H9 (cell line): ENCODE measurements around the gene NKRF. TPM values are rescaled to one million over a fixed set of nuclear protein-coding genes. Genes with fewer than 3 reads are reported as not detected.

ENCODE experiments used
- DNase-seq: peaks from one replicate; pipeline ENCODE4 v3.0.0-alpha.2; 2017
- H2AFZ ChIP-seq: one replicate; pipeline ENCODE4 v1.6.1; 2013; ENCODE audit warnings: mild to moderate bottlenecking, low read length, control low read depth, moderate library complexity
- H2AK5ac ChIP-seq: 2 replicates; pipeline ENCODE4 v1.6.1; 2013; ENCODE audit warnings: low read length, control low read depth, mixed read lengths; ENCODE audit not compliant: insufficient read length
- H2BK120ac ChIP-seq: one replicate; pipeline ENCODE4 v1.6.1; 2013; ENCODE audit warnings: low read depth, mild to moderate bottlenecking, low read length, control low read depth, inconsistent platforms; ENCODE audit not compliant: poor library complexity, severe bottlenecking
- H2BK12ac ChIP-seq: 2 replicates; pipeline ENCODE4 v1.6.1; 2013; ENCODE audit warnings: low read length, control low read depth, mixed read lengths, low read depth; ENCODE audit not compliant: insufficient read length
- H2BK15ac ChIP-seq: 2 replicates; pipeline ENCODE4 v1.6.1; 2013; ENCODE audit warnings: low read depth, low read length, control low read depth
- H2BK20ac ChIP-seq: one replicate; pipeline ENCODE4 v1.6.1; 2013; ENCODE audit warnings: low read depth, mild to moderate bottlenecking, low read length, control low read depth, inconsistent platforms; ENCODE audit not compliant: poor library complexity, severe bottlenecking
- H2BK5ac ChIP-seq: 2 replicates; pipeline ENCODE4 v1.6.1; 2013; ENCODE audit warnings: low read length, control low read depth, mixed read lengths; ENCODE audit not compliant: insufficient read length
- H3K14ac ChIP-seq: 2 replicates; pipeline ENCODE4 v1.6.1; 2013; ENCODE audit warnings: low read length, control low read depth; ENCODE audit not compliant: insufficient read depth
- H3K18ac ChIP-seq: 2 replicates; pipeline ENCODE4 v1.6.1; 2013; ENCODE audit warnings: low read depth, mild to moderate bottlenecking, mixed read lengths, low read length, control low read depth; ENCODE audit not compliant: insufficient read length
- H3K23ac ChIP-seq: 2 replicates; pipeline ENCODE4 v1.6.1; 2013; ENCODE audit warnings: low read length, control low read depth, mixed read lengths, low read depth; ENCODE audit not compliant: insufficient read length
- H3K23me2 ChIP-seq: 2 replicates; pipeline ENCODE4 v1.6.1; 2013; ENCODE audit warnings: low read depth, mild to moderate bottlenecking, mixed read lengths, low read length, control low read depth; ENCODE audit not compliant: insufficient read length, poor library complexity, severe bottlenecking
- H3K27ac ChIP-seq: 2 replicates; pipeline ENCODE4 v1.5.1; 2013; ENCODE audit warnings: low read length, control low read depth, mixed read lengths, low read depth; ENCODE audit not compliant: insufficient read length
- H3K27me3 ChIP-seq: 2 replicates; pipeline ENCODE4 v1.6.1; 2013; ENCODE audit warnings: low read length, control low read depth, inconsistent platforms; ENCODE audit not compliant: insufficient read depth
- H3K4ac ChIP-seq: 2 replicates; pipeline ENCODE4 v1.6.1; 2013; ENCODE audit warnings: low read depth, mild to moderate bottlenecking, control low read depth, inconsistent platforms, low read length, moderate library complexity
- H3K4me1 ChIP-seq: 2 replicates; pipeline ENCODE4 v1.6.1; 2013; ENCODE audit warnings: low read length, control low read depth, inconsistent platforms; ENCODE audit not compliant: insufficient read depth
- H3K4me2 ChIP-seq: 2 replicates; pipeline ENCODE4 v1.6.1; 2013; ENCODE audit warnings: low read length, control low read depth, mixed read lengths; ENCODE audit not compliant: insufficient read length, insufficient read depth
- H3K56ac ChIP-seq: 2 replicates; pipeline ENCODE4 v1.6.1; 2013; ENCODE audit warnings: low read depth, mild to moderate bottlenecking, mixed read lengths, low read length, control low read depth; ENCODE audit not compliant: insufficient read length
- H3K79me1 ChIP-seq: 2 replicates; pipeline ENCODE4 v1.6.1; 2013; ENCODE audit warnings: low read depth, mild to moderate bottlenecking, moderate library complexity, low read length, control low read depth, inconsistent platforms; ENCODE audit not compliant: insufficient read depth, poor library complexity, severe bottlenecking
- H3K79me2 ChIP-seq: 2 replicates; pipeline ENCODE4 v1.6.1; 2013; ENCODE audit warnings: low read length, control low read depth, inconsistent platforms; ENCODE audit not compliant: insufficient read depth
- H3K9ac ChIP-seq: 2 replicates; pipeline ENCODE4 v1.6.1; 2013; ENCODE audit warnings: low read length, control low read depth, mixed read lengths; ENCODE audit not compliant: insufficient read length; ENCODE audit errors: extremely low read depth
- H3K9me3 ChIP-seq: one replicate; pipeline ENCODE4 v1.6.1; 2013; ENCODE audit warnings: low read depth, low read length, inconsistent platforms; ENCODE audit not compliant: control insufficient read depth
- H3T11ph ChIP-seq: one replicate; pipeline ENCODE4 v1.6.1; 2013; ENCODE audit warnings: mild to moderate bottlenecking, low read length, control low read depth, inconsistent platforms
- H4K20me1 ChIP-seq: one replicate; pipeline ENCODE4 v1.6.1; 2013; ENCODE audit not compliant: control insufficient read depth, insufficient read length, insufficient read depth
- H4K5ac ChIP-seq: 2 replicates; pipeline ENCODE4 v1.6.1; 2013; ENCODE audit warnings: low read depth, mild to moderate bottlenecking, mixed read lengths, low read length, control low read depth; ENCODE audit not compliant: insufficient read length
- H4K8ac ChIP-seq: replicated peaks from 2 replicates; pipeline ENCODE4 v1.6.1; 2013; ENCODE audit warnings: low read length, control low read depth, mixed read lengths, low read depth; ENCODE audit not compliant: insufficient read length
- H4K91ac ChIP-seq: 2 replicates; pipeline ENCODE4 v1.6.1; 2013; ENCODE audit warnings: low read depth, mild to moderate bottlenecking, moderate library complexity, mixed read lengths, low read length, control low read depth; ENCODE audit not compliant: insufficient read length
- H3K27ac Mint-ChIP-seq, 3 experiments: 2 replicates in 2 of 3; 3 replicates in 1 of 3; pipeline ENCODE4 v1.8.0; 2020 to 2021; ENCODE audit warnings: mixed read lengths in 3 of 3, mild to moderate bottlenecking in 1 of 3, moderate library complexity in 1 of 3
- H3K27me3 Mint-ChIP-seq: 2 replicates; pipeline ENCODE4 v1.8.0; 2021; ENCODE audit warnings: low read depth, mild to moderate bottlenecking, moderate library complexity, mixed read lengths
- H3K36me3 Mint-ChIP-seq, 3 experiments: 2 replicates in 2 of 3; 3 replicates in 1 of 3; pipeline ENCODE4 v1.8.0; 2020 to 2021; ENCODE audit warnings: low read depth in 3 of 3, mixed read lengths in 3 of 3; ENCODE audit not compliant: insufficient read depth in 1 of 3
- H3K4me1 Mint-ChIP-seq, 2 experiments: 2 replicates each; pipeline ENCODE4 v1.8.0; 2020; ENCODE audit warnings: mixed read lengths in 2 of 2
- H3K4me3 Mint-ChIP-seq, 2 experiments: 2 replicates in 1 of 2; 3 replicates in 1 of 2; pipeline ENCODE4 v1.8.0; 2020 to 2021; ENCODE audit warnings: mild to moderate bottlenecking in 2 of 2, mixed read lengths in 2 of 2, moderate library complexity in 1 of 2
- H3K9me3 Mint-ChIP-seq, 2 experiments: 2 replicates in 1 of 2; 3 replicates in 1 of 2; pipeline ENCODE4 v1.8.0; 2020; ENCODE audit warnings: mild to moderate bottlenecking in 2 of 2, mixed read lengths in 2 of 2, moderate library complexity in 1 of 2
- WGBS: extraction: QIAGEN DNeasy Blood & Tissue Kit; methylation state at CpG from one replicate; pipeline ENCODE4 v1.1.7; 2013; ENCODE audit warnings: missing lambda C conversion rate, low lambda C conversion rate, mixed read lengths; ENCODE audit not compliant: insufficient read length; ENCODE audit errors: extremely low coverage; 5-methylcytosine and 5-hydroxymethylcytosine counted together
- total RNA-seq: library from RNA; stranded (reverse); gene quantifications from 2 replicates; pipeline ENCODE4 v1.2.1, GENCODE V29; 2021
- TF ChIP-seq, protein P1 (sequence below): fragments of 200-600 bp; sonication (generic); conservative IDR thresholded peaks from 3 replicates; pipeline ENCODE4 v1.8.0; 2021; ENCODE audit warnings: antibody characterized with exemption, mild to moderate bottlenecking

The NKRF gene
- total RNA-seq, 1 experiment from 2014 or later = 15.1 TPM

DNA sequence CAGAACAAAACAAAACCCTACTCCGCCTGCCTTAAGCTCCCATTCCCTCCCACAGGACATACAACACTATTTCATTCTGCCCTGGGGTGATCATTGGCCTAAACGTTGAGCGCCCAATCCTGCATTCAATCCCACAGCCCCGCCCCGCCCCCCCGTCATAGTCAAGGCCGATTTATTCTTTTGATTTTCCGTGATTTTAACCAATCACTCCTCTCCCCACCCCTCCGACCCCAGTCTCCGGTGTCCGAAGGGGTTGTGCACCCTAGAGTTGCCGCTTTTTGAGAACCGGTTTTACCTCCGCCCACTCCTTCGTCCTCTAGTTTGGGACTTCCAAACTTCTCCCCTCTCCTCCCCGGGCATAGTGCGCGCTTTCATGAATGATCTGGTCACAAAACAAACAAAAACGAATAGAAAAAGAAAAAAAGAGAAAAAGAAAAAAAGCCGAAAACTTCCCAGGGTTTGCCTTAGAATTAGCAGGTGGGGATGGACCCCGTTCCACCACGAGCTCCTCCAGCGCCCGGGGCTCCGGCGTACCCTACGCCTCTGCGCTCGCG is 32.3 kb downstream of the NKRF start:
- Histone ChIP-seq H3K9ac (peak overlapping the region; percentile 19), H2AK5ac (no peak overlapping the region), H2BK15ac (no peak overlapping the region), H3K27me3 (no peaks in the 10 kb centered on the region), H2BK12ac (no peak overlapping the region), H3K79me2 (no peaks in the 10 kb centered on the region), H2BK120ac (no peak overlapping the region), H3K23ac (no peak overlapping the region), H4K5ac (no peak overlapping the region), H2BK5ac (no peak overlapping the region), H3K23me2 (peaks cover 10% of the 10 kb centered on the region), H4K91ac (no peak overlapping the region), H3K4me2 (peak overlapping the region; percentile 62), H3K4ac (no peak overlapping the region), H3T11ph (no peak overlapping the region), H3K27ac (no peak overlapping the region), H3K4me1 (no peaks in the 10 kb centered on the region), H3K79me1 (no peaks in the 10 kb centered on the region), H4K8ac (no peak overlapping the region), H3K9me3 (peaks cover 16% of the 10 kb centered on the region), H3K14ac (no peak overlapping the region), H2AFZ (no peak overlapping the region), H3K18ac (no peak overlapping the region), H4K20me1 (no peaks in the 10 kb centered on the region), H3K56ac (no peak overlapping the region), H2BK20ac (no peak overlapping the region)
- Mint-ChIP-seq H3K27me3 (no peaks in the 10 kb centered on the region; the same call in 1 of the 2 replicates), H3K4me3 (peak overlapping the region; percentile 85 to 89), H3K36me3 (peaks cover 6 to 18% (median 13%) of the 10 kb centered on the region in 3 experiments), H3K4me1 (peaks cover 0 to 5% of the 10 kb centered on the region in 2 experiments; a peak in 1 of 4 replicates), H3K9me3 (peaks cover 63 to 73% of the 10 kb centered on the region in 2 experiments), H3K27ac (peak overlapping the region; percentile 59 to 85 (median 85); a peak in 5 of 7 replicates)
- TF ChIP-seq, protein P1, sequence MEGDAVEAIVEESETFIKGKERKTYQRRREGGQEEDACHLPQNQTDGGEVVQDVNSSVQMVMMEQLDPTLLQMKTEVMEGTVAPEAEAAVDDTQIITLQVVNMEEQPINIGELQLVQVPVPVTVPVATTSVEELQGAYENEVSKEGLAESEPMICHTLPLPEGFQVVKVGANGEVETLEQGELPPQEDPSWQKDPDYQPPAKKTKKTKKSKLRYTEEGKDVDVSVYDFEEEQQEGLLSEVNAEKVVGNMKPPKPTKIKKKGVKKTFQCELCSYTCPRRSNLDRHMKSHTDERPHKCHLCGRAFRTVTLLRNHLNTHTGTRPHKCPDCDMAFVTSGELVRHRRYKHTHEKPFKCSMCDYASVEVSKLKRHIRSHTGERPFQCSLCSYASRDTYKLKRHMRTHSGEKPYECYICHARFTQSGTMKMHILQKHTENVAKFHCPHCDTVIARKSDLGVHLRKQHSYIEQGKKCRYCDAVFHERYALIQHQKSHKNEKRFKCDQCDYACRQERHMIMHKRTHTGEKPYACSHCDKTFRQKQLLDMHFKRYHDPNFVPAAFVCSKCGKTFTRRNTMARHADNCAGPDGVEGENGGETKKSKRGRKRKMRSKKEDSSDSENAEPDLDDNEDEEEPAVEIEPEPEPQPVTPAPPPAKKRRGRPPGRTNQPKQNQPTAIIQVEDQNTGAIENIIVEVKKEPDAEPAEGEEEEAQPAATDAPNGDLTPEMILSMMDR = no peak
- DNase-seq = peak; percentile 42
- WGBS = no CpG with 5 or more reads among the region's 30 CpGs
